ENCODE results near the gene CDKN1B. TPM values are rescaled to one million over a fixed set of nuclear protein-coding genes. Genes with fewer than 3 reads are reported as not detected.

Gene CDKN1B
- total and polyA plus RNA-seq, 2 donors (not counting 3 experiments of a cell fraction or from before 2014, with no cell fraction given), result 12.7 to 40.8 TPM

DNA sequence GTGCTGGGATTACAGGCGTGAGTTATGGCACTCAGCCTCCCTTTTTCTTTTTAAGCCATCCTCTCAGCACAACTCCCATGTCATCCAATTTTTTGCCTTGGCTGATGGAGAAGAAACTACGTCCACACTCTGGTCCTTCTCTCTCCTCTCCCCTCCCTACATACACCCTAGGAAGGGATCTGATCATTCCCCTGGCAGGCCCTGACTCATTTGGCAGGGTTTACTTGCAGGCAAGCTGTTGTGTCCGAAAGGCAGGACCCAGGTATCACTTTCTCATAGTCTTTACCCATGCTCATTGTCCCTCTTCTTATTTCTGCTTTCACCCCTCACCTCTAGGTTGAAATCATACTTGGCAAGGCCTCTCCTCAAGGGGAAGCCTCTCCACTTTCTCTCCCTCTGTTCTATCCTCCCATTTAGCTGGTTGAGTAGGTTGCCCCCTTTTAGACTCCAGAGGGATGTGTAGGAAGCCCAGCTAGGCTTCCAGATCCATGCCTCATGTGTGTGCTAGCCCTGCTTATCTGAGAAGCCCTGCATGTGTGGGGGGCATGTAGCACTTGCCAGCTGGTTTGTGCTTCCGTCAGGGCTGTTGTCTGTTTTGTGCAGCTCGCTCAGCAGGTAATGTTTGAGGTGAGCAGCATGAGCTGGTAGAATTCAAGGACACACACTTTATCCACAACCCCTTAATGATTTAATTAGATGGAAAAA lies 36.0 kb upstream of the CDKN1B start:
- Histone ChIP-seq H2AFZ (ENCODE audit: low read depth, low read length) (no peak overlapping the region), H3K9me3 (replicated peaks; ENCODE audit: control insufficient read depth, insufficient read depth, low read length) (no peaks in the 10 kb centered on the region), H3K9ac (replicated peaks; ENCODE audit: extremely low read depth, insufficient read depth, low read length) (no peak overlapping the region), H3K36me3 (ENCODE audit: control insufficient read depth in 2 of 2, extremely low read depth in 1 of 2, insufficient read depth in 2 of 2, low read length in 2 of 2) (no peaks in the 10 kb centered on the region), H3K4me1 (ENCODE audit: control insufficient read depth, extremely low read depth, insufficient read depth, low read length) (no peaks in the 10 kb centered on the region), H3K4me2 (ENCODE audit: insufficient read depth, low read length) (no peak overlapping the region), H3K9me1 (replicated peaks; ENCODE audit: control insufficient read depth, extremely low read depth, insufficient read depth, low read length) (no peaks in the 10 kb centered on the region), H4K20me1 (replicated peaks; ENCODE audit: control insufficient read depth, extremely low read depth, insufficient read depth, low read length) (no peaks in the 10 kb centered on the region), H3K27ac (ENCODE audit: insufficient read depth, low read depth, low read length) (no peak overlapping the region), H3K4me3 (replicated peaks in 1 of 3; ENCODE audit: insufficient read depth in 1 of 3, low read depth in 1 of 3, low read length in 3 of 3) (no peak overlapping the region), H3K79me2 (ENCODE audit: control insufficient read depth, insufficient read depth, low read length) (no peaks in the 10 kb centered on the region), H3K27me3 (ENCODE audit: control insufficient read depth in 2 of 2, insufficient read depth in 2 of 2, low read length in 2 of 2) (peaks cover 8 to 17% of the 10 kb centered on the region in 2 experiments)
- ChIA-PET CTCF (interaction anchor here (0.9 to 1.7 kb wide), 4 partner anchors 9 to 352 kb away, joined by 3 read pairs; no protein-coding TSS in a partner anchor), POLR2A (no interaction called here)
- dilution Hi-C loops (cut with MboI; ENCODE audit: extremely low pct_ligation_motif_present, low sequenced_read_pairs), result no loop called here
- FAIRE-seq (no peak), DNase-seq (ENCODE audit: low read depth, low spot score) (no peak)
- TF ChIP-seq MYC (IDR thresholded peaks at IDR 0.05; ENCODE audit: low read depth, low read length) (no peak), GATA2 (IDR thresholded peaks at IDR 0.05; ENCODE audit: insufficient read depth, insufficient read length, low read depth, low read length) (no peak), POLR2A (IDR thresholded peaks at IDR 0.05; ENCODE audit: low read depth, low read length) (no peak), EZH2 (IDR thresholded peaks at IDR 0.05; ENCODE audit: borderline replicate concordance, low read depth, low read length, severe bottlenecking) (no peak), CTCF (IDR thresholded peaks at IDR 0.05; ENCODE audit: extremely low read depth in 1 of 2, insufficient read depth in 1 of 2, low read depth in 1 of 2, low read length in 2 of 2) (no peak), JUN (IDR thresholded peaks at IDR 0.05; ENCODE audit: borderline replicate concordance, insufficient read depth, insufficient read length, low read depth) (no peak), FOS (IDR thresholded peaks at IDR 0.05; ENCODE audit: borderline replicate concordance, insufficient read depth, low read length) (no peak), POLR2AphosphoS5 (IDR thresholded peaks at IDR 0.05; ENCODE audit: insufficient read depth, low read depth, low read length) (no peak)
- TF ChIP-seq, protein P1, sequence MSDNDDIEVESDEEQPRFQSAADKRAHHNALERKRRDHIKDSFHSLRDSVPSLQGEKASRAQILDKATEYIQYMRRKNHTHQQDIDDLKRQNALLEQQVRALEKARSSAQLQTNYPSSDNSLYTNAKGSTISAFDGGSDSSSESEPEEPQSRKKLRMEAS (IDR thresholded peaks at IDR 0.05; ENCODE audit: insufficient read depth, insufficient read length), result no peak
- no TSS peak for BruUV-seq (replicated peaks)
- intact Hi-C loops (cut with micrococcal nuclease), result no loop called here

Measured in endothelial cell of umbilical vein (primary cell).